ENCODE results near the gene OR10C1. TPM values are rescaled to one million over a fixed set of nuclear protein-coding genes. Genes with fewer than 3 reads are reported as not detected.

Gene OR10C1
- total RNA-seq, 1 experiment from 2014 or later = not detected

- DNase-seq (ENCODE audit: low read depth) = no peak
Measured at GRCh38 chr6:29477923-29478450, 38.9 kb downstream of the OR10C1 start.

GRCh38 chr6:29478740-29479139 lies 39.6 kb downstream of the OR10C1 start:
- DNase-seq (ENCODE audit: low read depth) = no peak

GRCh38 chr6:29479560-29479959 lies 40.5 kb downstream of the OR10C1 start:
- DNase-seq (ENCODE audit: low read depth) = no peak

- no peak for DNase-seq (ENCODE audit: low read depth)
Measured at GRCh38 chr6:29483186-29483585, 44.1 kb downstream of the OR10C1 start.

GRCh38 chr6:29483735-29484134 lies 44.6 kb downstream of the OR10C1 start:
- DNase-seq (ENCODE audit: low read depth) = no peak

- no peak for DNase-seq (ENCODE audit: low read depth)
Measured at GRCh38 chr6:29486577-29486976, 47.5 kb downstream of the OR10C1 start.

- DNase-seq (ENCODE audit: low read depth) = no peak
Measured at GRCh38 chr6:29487131-29487530, 48.0 kb downstream of the OR10C1 start.

- DNase-seq (ENCODE audit: low read depth) = no peak
Measured at GRCh38 chr6:29487660-29488059, 48.6 kb downstream of the OR10C1 start, which contains the start of gene MAS1L. MAS1L (minus strand) TSS chr6:29487956; CDS start chr6:29487902, 54 bp downstream.

GRCh38 chr6:29488874-29489273 lies 49.8 kb downstream of the OR10C1 start:
- DNase-seq (ENCODE audit: low read depth) = no peak

- no peak for DNase-seq (ENCODE audit: low read depth)
Measured at GRCh38 chr6:29489286-29489685, 50.2 kb downstream of the OR10C1 start.

- DNase-seq (ENCODE audit: low read depth) = no peak
Measured at GRCh38 chr6:29490055-29490454, 50.9 kb downstream of the OR10C1 start.

GRCh38 chr6:29490552-29490951 lies 51.4 kb downstream of the OR10C1 start:
- no peak for DNase-seq (ENCODE audit: low read depth)

Other genes with a start within 250 kb of the OR10C1 start
- not detected in 2 replicates for gene OR14J1, start 137.6 kb upstream of the OR10C1 start, total RNA-seq (2014; rRNA removed; shearing (Covaris generic))
- gene OR5V1, start 70.4 kb upstream of the OR10C1 start, total RNA-seq (2014; rRNA removed; shearing (Covaris generic)) = not detected in 2 replicates
- not detected in 2 replicates for gene OR12D3, start 64.0 kb upstream of the OR10C1 start, total RNA-seq (2014; rRNA removed; shearing (Covaris generic))
- gene OR12D2, start 43.7 kb upstream of the OR10C1 start, total RNA-seq (2014; rRNA removed; shearing (Covaris generic)) = not detected in 2 replicates
- not detected in 2 replicates for gene OR12D1, start 24.4 kb upstream of the OR10C1 start, total RNA-seq (2014; rRNA removed; shearing (Covaris generic))
- not detected in 2 replicates for gene OR11A1, start 17.8 kb downstream of the OR10C1 start, total RNA-seq (2014; rRNA removed; shearing (Covaris generic))
- not detected in 2 replicates for gene OR2H1, start 17.8 kb downstream of the OR10C1 start, total RNA-seq (2014; rRNA removed; shearing (Covaris generic))
- not detected in 2 replicates for gene MAS1L, start 48.6 kb downstream of the OR10C1 start, total RNA-seq (2014; rRNA removed; shearing (Covaris generic))
- not detected in 2 replicates for gene UBD, start 120.4 kb downstream of the OR10C1 start, total RNA-seq (2014; rRNA removed; shearing (Covaris generic))
- not detected in 2 replicates for gene OR2H2, start 145.8 kb downstream of the OR10C1 start, total RNA-seq (2014; rRNA removed; shearing (Covaris generic))
- gene GABBR1, start 193.9 kb downstream of the OR10C1 start, total RNA-seq (2014; rRNA removed; shearing (Covaris generic)) = 5.4 and 10.4 TPM in 2 replicates
- not detected in 2 replicates for gene MOG, start 217.8 kb downstream of the OR10C1 start, total RNA-seq (2014; rRNA removed; shearing (Covaris generic))
- not detected in 2 replicates for gene ZFP57, start 241.8 kb downstream of the OR10C1 start, total RNA-seq (2014; rRNA removed; shearing (Covaris generic))

Data from HT1080 (cell line).